ENCODE data around the gene RESP18. TPM values are rescaled to one million over a fixed set of nuclear protein-coding genes. Genes with fewer than 3 reads are reported as not detected.
A peak's percentile ranks its signal among the peaks of the same experiment; 100 is the strongest.
"Not testable (repeated sequence)": the region's sequence is repeated elsewhere in the genome, so short reads cannot be mapped to it uniquely, and the experiment has no call there.

Gene RESP18
- polyA plus RNA-seq, 6 donors from 2014 or later: not detected

GRCh38 chr2:219312683-219313263, 19.8 kb downstream of the RESP18 start:
- H3K36me3 Mint-ChIP-seq; H3K4me3 Mint-ChIP-seq; ATAC-seq (ENCODE audit: low read depth in 2 of 2); H3K4me1 Mint-ChIP-seq; H3K27ac Mint-ChIP-seq; DNase-seq: not testable (repeated sequence)
- Mint-ChIP-seq H3K9me3 (peaks cover 0 to 11% (median 3%) of the 10 kb centered on the region in 7 donors), H3K27me3 (peaks cover 34 to 49% (median 47%) of the 10 kb centered on the region in 3 donors)

DNA sequence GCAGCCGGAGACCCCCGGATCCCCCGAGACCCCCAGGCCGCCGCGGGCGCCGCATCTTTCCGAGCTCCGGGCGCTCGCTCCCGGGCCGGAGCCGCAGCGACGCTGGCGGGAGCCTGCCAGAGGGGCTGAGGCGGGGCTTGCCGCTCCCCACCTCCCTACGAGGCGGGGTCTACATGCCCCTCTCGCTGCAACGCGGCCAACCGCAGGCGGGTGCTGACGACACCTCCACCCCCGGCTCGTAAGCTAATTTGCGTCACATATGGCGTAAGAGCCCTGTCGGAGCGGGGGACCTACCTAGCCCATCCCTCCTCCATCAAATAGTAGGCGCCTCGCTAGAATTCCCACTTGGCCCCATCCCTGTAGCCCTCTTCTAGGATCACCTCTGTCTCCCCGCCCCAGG, 23.3 kb downstream of the RESP18 start, which contains the start of gene PTPRN:
Gene PTPRN (minus strand): TSS at position 124 of the 400 bp plus-strand sequence. CDS start 69 bp downstream, at position 55.
- peaks cover 0 to 5% of the 10 kb centered on the region in 2 donors for H3K36me3 Mint-ChIP-seq
- DNase-seq (no peak), ATAC-seq (ENCODE audit: low read depth in 2 of 2) (no peak)
- peak within 1 kb of the TSS in 2 of 8 donors; percentile 39 to 57 for H3K4me3 Mint-ChIP-seq
- peak within 1 kb of the TSS in 1 of 6 donors; percentile 27 for H3K27ac Mint-ChIP-seq
- H3K9me3 Mint-ChIP-seq: peaks cover 0 to 11% (median 3%) of the 10 kb centered on the region in 7 donors
- H3K27me3 Mint-ChIP-seq: peaks cover 56 to 84% (median 72%) of the 10 kb centered on the region in 3 donors
- H3K4me1 Mint-ChIP-seq: peaks cover 0 to 3% (median 0%) of the 10 kb centered on the region in 3 donors

DNA sequence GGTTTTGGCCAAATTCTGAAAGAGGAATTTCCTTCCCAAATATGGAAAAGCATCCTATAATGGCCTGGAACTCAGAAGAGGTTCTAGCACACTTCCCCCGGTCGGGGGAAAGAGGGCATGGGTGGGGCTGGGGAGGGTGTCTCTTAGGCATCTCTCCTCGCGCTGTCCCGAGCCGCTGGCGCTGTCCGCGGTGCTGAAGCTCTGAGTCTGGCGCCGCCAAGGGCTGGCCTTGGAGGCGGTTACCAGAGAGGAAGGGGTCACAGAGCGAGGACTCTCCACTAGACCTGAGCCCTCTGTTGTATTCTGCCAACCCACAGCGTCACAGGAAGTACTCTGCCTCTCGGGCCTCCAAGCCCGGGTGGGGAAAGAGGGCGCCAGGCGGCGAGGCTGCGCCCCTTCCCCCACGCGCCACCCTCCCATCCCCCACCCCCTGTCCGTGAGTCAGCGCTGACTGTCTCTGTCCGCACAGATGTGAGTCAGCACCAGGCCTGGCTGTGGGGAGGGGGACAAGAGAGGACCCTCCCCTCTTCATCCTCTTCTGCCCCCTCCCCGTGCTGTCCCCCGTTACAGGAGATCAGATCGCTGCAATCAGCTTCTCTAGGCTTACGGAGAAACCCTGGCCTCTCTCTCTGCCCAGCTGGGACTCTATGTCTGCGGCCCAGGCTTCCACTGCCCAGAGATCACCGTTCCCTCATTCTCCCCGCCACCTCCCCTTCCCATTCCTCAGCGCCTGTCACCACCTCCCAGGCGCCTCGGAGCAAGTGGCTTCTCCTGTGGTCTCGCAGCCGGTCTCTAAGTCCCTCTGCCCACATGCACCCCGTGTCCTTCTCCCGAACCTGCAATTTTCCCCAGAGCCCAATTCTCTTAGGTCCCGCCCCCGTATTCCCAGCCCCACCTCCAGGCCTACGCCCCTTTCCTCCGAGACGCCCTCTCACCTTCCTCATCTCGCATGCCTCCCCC, 24.1 kb downstream of the RESP18 start:
- peak overlapping the region in 1 of 6 donors; percentile 27 for H3K27ac Mint-ChIP-seq
- H3K9me3 Mint-ChIP-seq: peaks cover 0 to 7% (median 3%) of the 10 kb centered on the region in 7 donors
- H3K36me3 Mint-ChIP-seq: peaks cover 0 to 5% of the 10 kb centered on the region in 2 donors
- peak; percentile 47 for DNase-seq
- H3K27me3 Mint-ChIP-seq: peaks cover 56 to 84% (median 72%) of the 10 kb centered on the region in 3 donors
- H3K4me1 Mint-ChIP-seq: peaks cover 0 to 3% (median 0%) of the 10 kb centered on the region in 3 donors
- H3K4me3 Mint-ChIP-seq: peak overlapping the region in 2 of 8 donors; percentile 39 to 57
- peak; percentile 71 to 72 for ATAC-seq (ENCODE audit: low read depth in 2 of 2)

DNA sequence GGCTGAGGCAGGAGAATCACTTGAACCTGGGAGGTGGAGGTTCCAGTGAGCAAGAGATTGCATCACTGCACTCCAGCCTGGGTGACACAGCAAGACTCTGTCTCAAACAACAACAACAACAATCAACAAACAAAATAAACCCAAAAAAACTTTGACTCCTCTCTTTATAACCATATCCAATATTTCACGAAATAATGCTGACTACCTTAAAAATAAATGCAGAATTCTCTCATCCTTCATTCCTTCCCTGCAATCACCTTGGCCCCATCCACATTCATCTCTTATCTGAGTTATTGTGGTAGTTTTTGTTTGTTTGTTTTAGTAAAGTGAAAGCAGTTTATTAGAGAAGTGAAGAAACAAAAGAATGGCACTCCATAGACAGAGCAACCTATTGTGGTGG, 26.5 kb downstream of the RESP18 start:
- DNase-seq (no peak), ATAC-seq (ENCODE audit: low read depth in 2 of 2) (no peak)
- Mint-ChIP-seq H3K27me3 (peaks cover 65 to 91% (median 78%) of the 10 kb centered on the region in 3 donors), H3K4me3 (no peak overlapping the region), H3K4me1 (peaks cover 0 to 3% (median 0%) of the 10 kb centered on the region in 3 donors), H3K36me3 (peaks cover 0 to 5% of the 10 kb centered on the region in 2 donors), H3K27ac (no peak overlapping the region), H3K9me3 (peaks cover 0 to 5% (median 0%) of the 10 kb centered on the region in 7 donors)

GRCh38 chr2:219304223-219304622, 28.3 kb downstream of the RESP18 start:
- Mint-ChIP-seq H3K27ac (no peak overlapping the region), H3K27me3 (peaks cover 62 to 85% (median 74%) of the 10 kb centered on the region in 3 donors), H3K9me3 (peaks cover 0 to 4% (median 0%) of the 10 kb centered on the region in 7 donors), H3K4me3 (no peak overlapping the region), H3K4me1 (peaks cover 0 to 3% (median 0%) of the 10 kb centered on the region in 3 donors), H3K36me3 (no peaks in the 10 kb centered on the region)
- DNase-seq (no peak), ATAC-seq (ENCODE audit: low read depth in 2 of 2) (no peak)

GRCh38 chr2:219302412-219302968, 30.1 kb downstream of the RESP18 start:
- no peak for ATAC-seq (ENCODE audit: low read depth in 2 of 2)
- Mint-ChIP-seq H3K9me3 (peaks cover 0 to 4% (median 0%) of the 10 kb centered on the region in 7 donors), H3K36me3 (no peaks in the 10 kb centered on the region)

GRCh38 chr2:219300022-219300421, 32.5 kb downstream of the RESP18 start:
- no peak overlapping the region for H3K27ac Mint-ChIP-seq
- no peak overlapping the region for H3K4me3 Mint-ChIP-seq
- DNase-seq (no peak), ATAC-seq (ENCODE audit: low read depth in 2 of 2) (no peak)
- H3K4me1 Mint-ChIP-seq: peaks cover 0 to 11% (median 3%) of the 10 kb centered on the region in 3 donors
- peaks cover 37 to 51% (median 39%) of the 10 kb centered on the region in 3 donors for H3K27me3 Mint-ChIP-seq
- no peaks in the 10 kb centered on the region for H3K36me3 Mint-ChIP-seq
- H3K9me3 Mint-ChIP-seq: peaks cover 0 to 1% (median 0%) of the 10 kb centered on the region in 7 donors

More at GRCh38 chr2:219302412-219302968, 30.1 kb downstream of the RESP18 start:
- Mint-ChIP-seq H3K27me3 (peaks cover 56 to 76% (median 62%) of the 10 kb centered on the region in 3 donors), H3K4me3 (no peak overlapping the region), H3K4me1 (peaks cover 0 to 9% (median 0%) of the 10 kb centered on the region in 3 donors), H3K27ac (peak overlapping the region in 1 of 6 donors; percentile 47)
- no peak for DNase-seq

GRCh38 chr2:219299372-219299760, 33.2 kb downstream of the RESP18 start:
- peaks cover 2 to 12% (median 5%) of the 10 kb centered on the region in 3 donors for H3K4me1 Mint-ChIP-seq
- peaks cover 32 to 45% (median 33%) of the 10 kb centered on the region in 3 donors for H3K27me3 Mint-ChIP-seq
- no peak for DNase-seq
- H3K36me3 Mint-ChIP-seq: no peaks in the 10 kb centered on the region
- H3K27ac Mint-ChIP-seq: no peak overlapping the region
- peaks cover 0 to 1% (median 0%) of the 10 kb centered on the region in 7 donors for H3K9me3 Mint-ChIP-seq
- ATAC-seq (ENCODE audit: low read depth in 2 of 2): no peak
- H3K4me3 Mint-ChIP-seq: no peak overlapping the region

DNA sequence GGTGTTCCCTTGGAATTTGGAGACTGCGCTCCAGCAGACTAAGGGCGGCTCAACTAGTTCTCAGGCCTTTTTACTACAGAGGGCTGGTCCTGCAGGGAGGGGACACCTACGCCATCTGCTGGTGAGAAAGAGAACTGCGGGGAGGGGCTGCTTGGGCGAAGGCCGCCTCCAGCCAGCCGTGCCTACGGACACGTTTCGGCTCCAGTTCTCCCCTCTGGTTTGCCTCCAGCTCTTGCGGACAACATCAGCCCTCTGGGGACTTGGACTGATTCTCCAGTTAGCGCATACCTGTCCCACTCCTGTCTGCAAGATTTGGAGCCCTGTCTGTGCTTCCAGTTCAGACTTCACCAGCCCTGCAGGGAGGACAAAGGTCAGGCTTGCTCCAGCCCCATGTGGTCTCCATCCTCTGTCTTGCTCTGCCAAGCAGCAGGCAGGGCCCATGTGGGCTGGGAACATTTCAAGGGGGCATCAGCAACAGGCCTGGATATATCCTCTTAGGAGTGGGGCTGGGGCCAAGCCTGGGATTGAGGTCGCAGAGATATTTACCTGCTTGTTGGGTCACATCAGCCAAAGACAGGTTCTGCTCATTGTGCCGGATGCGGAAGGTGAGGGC, 33.7 kb downstream of the RESP18 start:
- peak; percentile 51 to 58 for ATAC-seq (ENCODE audit: low read depth in 2 of 2)
- Mint-ChIP-seq H3K9me3 (peaks cover 0 to 1% (median 0%) of the 10 kb centered on the region in 7 donors), H3K27me3 (peaks cover 29 to 42% (median 30%) of the 10 kb centered on the region in 3 donors), H3K4me3 (no peak overlapping the region), H3K4me1 (peaks cover 7 to 17% (median 10%) of the 10 kb centered on the region in 3 donors), H3K36me3 (no peaks in the 10 kb centered on the region), H3K27ac (peak overlapping the region in 1 of 6 donors; percentile 49)
- DNase-seq: peak; percentile 86

DNA sequence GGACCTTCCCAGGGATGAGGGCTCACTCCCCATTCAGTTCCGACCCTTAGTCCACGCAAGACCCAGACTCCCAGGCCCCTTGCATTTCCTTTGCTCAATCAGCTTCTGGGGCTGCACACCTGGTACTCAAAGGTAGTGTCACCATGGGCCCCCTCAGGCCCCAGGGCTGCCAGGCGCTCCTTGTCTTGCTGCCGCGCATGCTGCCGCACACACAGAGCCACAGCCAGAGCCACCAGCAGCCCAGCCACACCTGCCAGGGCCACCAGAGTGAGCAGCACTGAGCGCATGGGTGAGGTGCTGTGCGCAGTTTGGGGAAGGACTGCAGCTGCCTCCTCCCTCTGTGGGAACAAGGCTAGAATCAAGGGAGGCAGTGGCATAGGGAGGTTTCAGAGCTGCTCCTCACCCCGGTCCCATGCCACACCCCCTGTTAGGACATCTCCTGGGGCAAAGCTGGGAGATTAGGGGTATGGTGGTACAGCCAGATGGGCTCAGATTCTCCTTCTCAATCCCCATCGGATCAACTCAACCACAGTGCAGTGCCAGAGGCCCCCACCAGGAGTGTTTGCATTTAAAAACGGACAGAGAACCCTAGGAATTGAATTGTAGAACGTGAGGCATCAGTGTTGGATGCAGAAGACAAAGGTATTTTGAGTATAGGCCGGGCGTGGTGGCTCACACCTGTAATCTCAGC, 34.6 kb downstream of the RESP18 start:
- no peak overlapping the region for H3K27ac Mint-ChIP-seq
- peaks cover 0 to 1% (median 0%) of the 10 kb centered on the region in 7 donors for H3K9me3 Mint-ChIP-seq
- no peaks in the 10 kb centered on the region for H3K36me3 Mint-ChIP-seq
- ATAC-seq (ENCODE audit: low read depth in 2 of 2) (no peak), DNase-seq (no peak)
- peaks cover 9 to 22% (median 13%) of the 10 kb centered on the region in 3 donors for H3K4me1 Mint-ChIP-seq
- H3K27me3 Mint-ChIP-seq: peaks cover 22 to 34% (median 23%) of the 10 kb centered on the region in 3 donors
- H3K4me3 Mint-ChIP-seq: peak overlapping the region in 1 of 8 donors; percentile 56

DNA sequence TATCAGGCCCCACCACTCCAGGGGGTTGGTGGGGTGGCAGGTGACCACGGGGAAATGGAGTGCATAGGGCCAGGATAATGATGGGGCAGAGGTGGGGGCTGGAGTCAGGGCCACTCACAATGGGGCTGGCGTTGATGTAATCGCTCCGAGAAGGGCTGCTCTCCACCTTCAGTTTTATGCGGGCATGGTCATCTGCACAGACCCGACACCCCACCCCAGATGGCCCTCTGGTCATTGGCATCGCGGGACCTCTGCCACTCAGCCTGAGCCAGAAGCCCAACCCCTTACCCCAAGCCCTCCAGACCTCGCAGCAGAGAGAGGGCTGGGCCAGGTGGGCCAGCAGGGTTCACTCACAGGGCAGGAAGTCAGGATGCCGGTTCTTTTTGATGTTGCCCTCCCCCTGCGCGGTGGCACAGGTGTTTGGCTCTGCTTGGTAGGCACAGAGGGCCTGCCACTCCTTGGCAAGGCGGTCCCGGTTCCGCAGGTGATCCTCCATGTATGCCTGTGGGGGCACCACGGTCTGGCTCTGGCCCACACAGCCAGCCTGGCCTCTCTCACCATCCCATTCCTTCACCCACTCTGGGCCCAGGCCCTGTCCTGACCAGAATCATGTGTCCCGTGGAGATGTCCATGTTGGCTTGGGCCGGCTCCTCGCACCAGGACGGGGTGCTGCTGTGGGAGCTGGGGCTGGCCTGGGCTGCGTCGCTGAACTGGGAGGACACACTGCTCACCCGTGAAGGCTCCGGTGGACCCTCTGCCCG, 35.7 kb downstream of the RESP18 start:
- no peak for ATAC-seq (ENCODE audit: low read depth in 2 of 2)
- peaks cover 17 to 23% (median 19%) of the 10 kb centered on the region in 3 donors for H3K27me3 Mint-ChIP-seq
- H3K27ac Mint-ChIP-seq: no peak overlapping the region
- H3K9me3 Mint-ChIP-seq: peaks cover 0 to 1% (median 0%) of the 10 kb centered on the region in 7 donors
- peaks cover 9 to 22% (median 13%) of the 10 kb centered on the region in 3 donors for H3K4me1 Mint-ChIP-seq
- H3K36me3 Mint-ChIP-seq: no peaks in the 10 kb centered on the region
- no peak overlapping the region for H3K4me3 Mint-ChIP-seq
- no peak for DNase-seq
